ENCODE measurements around the gene DDI2. TPM values are rescaled to one million over a fixed set of nuclear protein-coding genes. Genes with fewer than 3 reads are reported as not detected.

DDI2 gene
- total and polyA plus RNA-seq, 4 donors: 7.2 to 94.3 (median 24.2) TPM

GRCh38 chr1:15657021-15657420 lies 39.8 kb downstream of the DDI2 start:
- H3K4me3 ChIP-seq: no peak overlapping the region
- H3K9ac ChIP-seq (ENCODE audit: insufficient read depth in 1 of 2, low read length in 2 of 2): no peak overlapping the region
- peaks cover 0 to 3% (median 0%) of the 10 kb centered on the region in 5 donors for H3K4me1 ChIP-seq (ENCODE audit: control insufficient read depth in 5 of 5, insufficient read depth in 5 of 5, low read length in 5 of 5)
- H3K9me3 ChIP-seq (ENCODE audit: control insufficient read depth in 4 of 4, insufficient read depth in 3 of 4, low read length in 3 of 4): no peaks in the 10 kb centered on the region
- peak in 2 of 3 donors; percentile 20 to 38 for DNase-seq
- H3K36me3 ChIP-seq (ENCODE audit: control insufficient read depth in 4 of 4, insufficient read depth in 4 of 4, low read length in 4 of 4): peaks cover 25 to 32% (median 30%) of the 10 kb centered on the region in 4 donors
- no peak for ATAC-seq (ENCODE audit: insufficient read depth, low FRiP score)
- no peak overlapping the region for H3K27ac ChIP-seq (ENCODE audit: low read depth in 1 of 2, low read length in 1 of 2)
- no peaks in the 10 kb centered on the region for H3K27me3 ChIP-seq (ENCODE audit: control insufficient read depth in 3 of 3, insufficient read depth in 3 of 3, low read length in 2 of 3)
- 23 to 40% methylated on average over 1 of the region's 1 CpG for WGBS, 2 donors
- TF ChIP-seq CTCF (IDR thresholded peaks at IDR 0.05; ENCODE audit: control extremely low read depth, extremely low read depth): no peak

GRCh38 chr1:15660151-15660550 lies 42.9 kb downstream of the DDI2 start:
- Histone ChIP-seq H3K4me1 (ENCODE audit: control insufficient read depth in 5 of 5, insufficient read depth in 5 of 5, low read length in 5 of 5) (peaks cover 0 to 10% (median 3%) of the 10 kb centered on the region in 5 donors), H3K9me3 (ENCODE audit: control insufficient read depth in 4 of 4, insufficient read depth in 3 of 4, low read length in 3 of 4) (no peaks in the 10 kb centered on the region), H3K27me3 (ENCODE audit: control insufficient read depth in 3 of 3, insufficient read depth in 3 of 3, low read length in 2 of 3) (no peaks in the 10 kb centered on the region), H3K9ac (ENCODE audit: insufficient read depth in 1 of 2, low read length in 2 of 2) (no peak overlapping the region), H3K27ac (ENCODE audit: low read depth in 1 of 2, low read length in 1 of 2) (no peak overlapping the region), H3K36me3 (ENCODE audit: control insufficient read depth in 4 of 4, insufficient read depth in 4 of 4, low read length in 4 of 4) (peaks cover 22 to 31% (median 25%) of the 10 kb centered on the region in 4 donors), H3K4me3 (no peak overlapping the region)
- ATAC-seq (ENCODE audit: insufficient read depth, low FRiP score) (no peak), DNase-seq (no peak)
- no peak for TF ChIP-seq CTCF (IDR thresholded peaks at IDR 0.05; ENCODE audit: control extremely low read depth, extremely low read depth)
- WGBS, 2 donors: 94% methylated on average over 3 of the region's 3 CpGs

DNA sequence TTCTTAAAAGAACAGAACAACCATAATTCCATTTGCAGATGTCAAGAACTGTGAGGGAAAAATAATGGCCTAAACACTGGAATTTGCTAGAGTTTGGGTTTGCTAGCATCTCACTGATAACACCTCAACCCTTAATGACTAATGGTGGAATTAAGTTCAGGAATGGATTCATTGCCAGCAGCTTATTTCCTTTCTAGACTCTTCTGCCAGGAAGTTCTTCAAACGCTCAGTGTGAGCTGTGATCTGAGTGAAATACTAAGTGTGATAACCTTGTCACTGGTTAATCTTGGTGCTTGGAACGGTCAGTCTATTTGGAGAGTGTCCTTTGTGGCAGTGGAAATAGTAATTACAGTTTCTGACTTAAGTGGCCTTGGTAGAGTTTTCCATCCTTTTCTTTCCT lies 45.2 kb downstream of the DDI2 start:
- Histone ChIP-seq H3K9me3 (ENCODE audit: control insufficient read depth in 4 of 4, insufficient read depth in 3 of 4, low read length in 3 of 4) (no peaks in the 10 kb centered on the region), H3K27me3 (ENCODE audit: control insufficient read depth in 3 of 3, insufficient read depth in 3 of 3, low read length in 2 of 3) (no peaks in the 10 kb centered on the region), H3K9ac (ENCODE audit: insufficient read depth in 1 of 2, low read length in 2 of 2) (no peak overlapping the region), H3K4me3 (no peak overlapping the region), H3K4me1 (ENCODE audit: control insufficient read depth in 5 of 5, insufficient read depth in 5 of 5, low read length in 5 of 5) (peaks cover 0 to 10% (median 0%) of the 10 kb centered on the region in 5 donors), H3K27ac (ENCODE audit: low read depth in 1 of 2, low read length in 1 of 2) (no peak overlapping the region), H3K36me3 (ENCODE audit: control insufficient read depth in 4 of 4, insufficient read depth in 4 of 4, low read length in 4 of 4) (peaks cover 18 to 26% (median 20%) of the 10 kb centered on the region in 4 donors)
- WGBS, 2 donors: 69 to 71% methylated on average over 2 of the region's 2 CpGs
- peak; percentile 21 to 78 (median 73) for DNase-seq
- no peak for TF ChIP-seq CTCF (IDR thresholded peaks at IDR 0.05; ENCODE audit: control extremely low read depth, extremely low read depth)
- ATAC-seq (ENCODE audit: insufficient read depth, low FRiP score): no peak

GRCh38 chr1:15663925-15664324 lies 46.7 kb downstream of the DDI2 start:
- TF ChIP-seq CTCF (IDR thresholded peaks at IDR 0.05; ENCODE audit: control extremely low read depth, extremely low read depth): no peak
- ATAC-seq (ENCODE audit: insufficient read depth, low FRiP score) (no peak), DNase-seq (no peak)
- H3K9me3 ChIP-seq (ENCODE audit: control insufficient read depth in 4 of 4, insufficient read depth in 3 of 4, low read length in 3 of 4): no peaks in the 10 kb centered on the region
- H3K27ac ChIP-seq (ENCODE audit: low read depth in 1 of 2, low read length in 1 of 2): no peak overlapping the region
- 97% methylated on average over 3 of the region's 3 CpGs for WGBS, 2 donors
- H3K27me3 ChIP-seq (ENCODE audit: control insufficient read depth in 3 of 3, insufficient read depth in 3 of 3, low read length in 2 of 3): no peaks in the 10 kb centered on the region
- H3K36me3 ChIP-seq (ENCODE audit: control insufficient read depth in 4 of 4, insufficient read depth in 4 of 4, low read length in 4 of 4): peaks cover 18 to 26% (median 19%) of the 10 kb centered on the region in 4 donors
- peaks cover 0 to 10% (median 5%) of the 10 kb centered on the region in 5 donors for H3K4me1 ChIP-seq (ENCODE audit: control insufficient read depth in 5 of 5, insufficient read depth in 5 of 5, low read length in 5 of 5)
- no peak overlapping the region for H3K9ac ChIP-seq (ENCODE audit: insufficient read depth in 1 of 2, low read length in 2 of 2)
- H3K4me3 ChIP-seq: no peak overlapping the region
